Breast epithelium (tissue), 3 donors: ENCODE results near the gene THBD.

Source experiments
- CTCF ChIP-seq, 3 donors: fragments of 450-650 bp; IDR thresholded peaks; one replicate each; pipeline ENCODE4 v1.5.1; 2016 to 2017; ENCODE audit warnings: antibody characterized with exemption in 3 of 3, mild to moderate bottlenecking in 3 of 3, moderate library complexity in 3 of 3
- POLR2A ChIP-seq: fragments of 450-650 bp; IDR thresholded peaks from one replicate; pipeline ENCODE4 v1.6.1; 2016; ENCODE audit warnings: antibody characterized with exemption, mild to moderate bottlenecking, moderate library complexity
- POLR2AphosphoS5 ChIP-seq, 3 donors: sonication (generic); formaldehyde crosslinking; IDR thresholded peaks; one replicate each; pipeline ENCODE4 v1.6.1; 2017; ENCODE audit warnings: antibody characterized with exemption in 3 of 3

- TF ChIP-seq CTCF (IDR thresholded peaks at IDR 0.05): peak in 2 of 3 donors; percentile 37 to 56
- TF ChIP-seq POLR2A: no peak
- TF ChIP-seq POLR2AphosphoS5 (IDR thresholded peaks at IDR 0.05): peak in 1 of 3 donors; percentile 31
Measured at GRCh38 chr20:23050847-23051627, 1.6 kb upstream of the THBD start.
